Nephron progenitor cell (in vitro differentiated cells): Measurements from ENCODE around the gene MCHR1.

ENCODE experiments used
- DNase-seq: peaks from one replicate; pipeline ENCODE4 v3.0.0; 2021
- H3K27ac Mint-ChIP-seq: 2 replicates; pipeline ENCODE4 v1.8.0; 2021; ENCODE audit warnings: mild to moderate bottlenecking, moderate library complexity, mixed read lengths
- H3K27me3 Mint-ChIP-seq: 2 replicates; pipeline ENCODE4 v1.8.0; 2021; ENCODE audit warnings: mild to moderate bottlenecking, low read depth, mixed read lengths; ENCODE audit not compliant: poor library complexity
- H3K36me3 Mint-ChIP-seq: 2 replicates; pipeline ENCODE4 v1.8.0; 2021; ENCODE audit warnings: low read depth, mixed read lengths
- H3K4me1 Mint-ChIP-seq: 2 replicates; pipeline ENCODE4 v1.8.0; 2021; ENCODE audit warnings: mixed read lengths
- H3K4me3 Mint-ChIP-seq: 2 replicates; pipeline ENCODE4 v1.8.0; 2021; ENCODE audit warnings: mild to moderate bottlenecking, moderate library complexity, mixed read lengths
- H3K9me3 Mint-ChIP-seq: 2 replicates; pipeline ENCODE4 v1.8.0; 2021; ENCODE audit warnings: mild to moderate bottlenecking, moderate library complexity, mixed read lengths
- CTCF ChIP-seq: fragments of 200-600 bp; sonication (generic); IDR thresholded peaks from 2 replicates; pipeline ENCODE4 v1.5.0; 2021; ENCODE audit warnings: antibody characterized with exemption

The MCHR1 gene

GRCh38 chr22:40705918-40706682 is 26.8 kb downstream of the MCHR1 start:
- Mint-ChIP-seq H3K27ac (no peak overlapping the region), H3K4me3 (no peak overlapping the region), H3K9me3 (peaks cover 20% of the 10 kb centered on the region), H3K4me1 (peaks cover 25% of the 10 kb centered on the region), H3K36me3 (no peaks in the 10 kb centered on the region), H3K27me3 (peaks cover 9% of the 10 kb centered on the region)
- TF ChIP-seq CTCF = no peak
- DNase-seq = no peak

GRCh38 chr22:40707154-40707553 is 27.9 kb downstream of the MCHR1 start:
- no peak for TF ChIP-seq CTCF
- no peak overlapping the region for H3K4me3 Mint-ChIP-seq
- H3K27me3 Mint-ChIP-seq = peaks cover 13% of the 10 kb centered on the region
- H3K27ac Mint-ChIP-seq = no peak overlapping the region
- no peak for DNase-seq
- peaks cover 24% of the 10 kb centered on the region for H3K4me1 Mint-ChIP-seq
- H3K36me3 Mint-ChIP-seq = no peaks in the 10 kb centered on the region
- H3K9me3 Mint-ChIP-seq = peaks cover 20% of the 10 kb centered on the region

GRCh38 chr22:40708177-40708576 is 28.9 kb downstream of the MCHR1 start:
- Mint-ChIP-seq H3K4me3 (no peak overlapping the region), H3K9me3 (peaks cover 16% of the 10 kb centered on the region), H3K36me3 (no peaks in the 10 kb centered on the region), H3K27ac (no peak overlapping the region), H3K4me1 (peaks cover 20% of the 10 kb centered on the region), H3K27me3 (peaks cover 13% of the 10 kb centered on the region)
- TF ChIP-seq CTCF = no peak
- no peak for DNase-seq

- DNase-seq = no peak
- Mint-ChIP-seq H3K4me3 (no peak overlapping the region), H3K9me3 (peaks cover 14% of the 10 kb centered on the region), H3K4me1 (peaks cover 28% of the 10 kb centered on the region), H3K36me3 (no peaks in the 10 kb centered on the region), H3K27ac (no peak overlapping the region), H3K27me3 (peaks cover 16% of the 10 kb centered on the region)
- no peak for TF ChIP-seq CTCF
Measured at GRCh38 chr22:40709752-40710413, 30.6 kb downstream of the MCHR1 start.

- no peak overlapping the region for H3K27ac Mint-ChIP-seq
Measured at GRCh38 chr22:40712311-40712710, 33.0 kb downstream of the MCHR1 start.

More at GRCh38 chr22:40712311-40712710, 33.0 kb downstream of the MCHR1 start:
- no peak overlapping the region for H3K4me3 Mint-ChIP-seq
- DNase-seq = no peak
- H3K9me3 Mint-ChIP-seq = peaks cover 9% of the 10 kb centered on the region
- H3K36me3 Mint-ChIP-seq = no peaks in the 10 kb centered on the region
- peaks cover 15% of the 10 kb centered on the region for H3K27me3 Mint-ChIP-seq
- peaks cover 40% of the 10 kb centered on the region for H3K4me1 Mint-ChIP-seq
- TF ChIP-seq CTCF = no peak
